GM23338 (cell line): ENCODE results near the gene KCNAB2. TPM values are rescaled to one million over a fixed set of nuclear protein-coding genes. Genes with fewer than 3 reads are reported as not detected.

ENCODE experiments used
- ATAC-seq: fragments of 200-7000 bp; cut with Tn5 transposase; 3 replicates; pipeline ENCODE4 v1.9.1; 2020
- DNase-seq: peaks from one replicate; pipeline ENCODE4 v3.0.0-alpha.2; 2015; ENCODE audit warnings: low spot score
- H2AFZ ChIP-seq: fragments of 200-600 bp; sonication (generic); 2 replicates; pipeline ENCODE4 v1.8.0; 2016; ENCODE audit warnings: antibody characterized with exemption, mild to moderate bottlenecking, moderate library complexity
- H3F3A ChIP-seq: fragments of 200-600 bp; sonication (generic); replicated peaks from 2 replicates; pipeline ENCODE4 v1.8.0; 2017; ENCODE audit warnings: antibody characterized with exemption, mixed run types, low read depth
- H3K27ac ChIP-seq: fragments of 200-600 bp; sonication (generic); 2 replicates; pipeline ENCODE4 v1.6.1; 2016; ENCODE audit warnings: low read depth
- H3K27me3 ChIP-seq: fragments of 200-600 bp; sonication (generic); 2 replicates; pipeline ENCODE4 v1.8.0; 2016; ENCODE audit warnings: mild to moderate bottlenecking, mixed run types, moderate library complexity; ENCODE audit not compliant: insufficient read depth
- H3K36me3 ChIP-seq: fragments of 200-600 bp; sonication (generic); 2 replicates; pipeline ENCODE4 v1.8.0; 2016; ENCODE audit warnings: mild to moderate bottlenecking; ENCODE audit not compliant: insufficient read depth
- H3K4me1 ChIP-seq: fragments of 200-600 bp; sonication (generic); 2 replicates; pipeline ENCODE4 v1.8.0; 2016; ENCODE audit warnings: mild to moderate bottlenecking, moderate library complexity; ENCODE audit not compliant: insufficient read depth
- H3K4me2 ChIP-seq: fragments of 200-600 bp; sonication (generic); 2 replicates; pipeline ENCODE4 v1.7.1; 2017; ENCODE audit warnings: mixed run types
- H3K4me3 ChIP-seq: fragments of 200-600 bp; sonication (generic); 2 replicates; pipeline ENCODE4 v1.6.1; 2016; ENCODE audit warnings: mixed run types
- H3K79me2 ChIP-seq: fragments of 200-600 bp; sonication (generic); replicated peaks from 2 replicates; pipeline ENCODE4 v1.8.0; 2017; ENCODE audit warnings: mild to moderate bottlenecking; ENCODE audit not compliant: insufficient read depth
- H3K9me2 ChIP-seq: fragments of 200-600 bp; sonication (generic); 2 replicates; pipeline ENCODE4 v1.8.0; 2017; ENCODE audit not compliant: insufficient read depth
- H4K20me1 ChIP-seq: fragments of 200-600 bp; sonication (generic); replicated peaks from 2 replicates; pipeline ENCODE4 v1.8.0; 2017; ENCODE audit warnings: mild to moderate bottlenecking; ENCODE audit not compliant: insufficient read depth
- H3K27ac Mint-ChIP-seq: 2 replicates; pipeline ENCODE4 v1.8.0; 2020; ENCODE audit warnings: inconsistent platforms, mild to moderate bottlenecking, moderate library complexity, mixed read lengths
- H3K27me3 Mint-ChIP-seq: 3 replicates; pipeline ENCODE4 v1.8.0; 2022; ENCODE audit warnings: low read depth, mild to moderate bottlenecking, moderate library complexity, mixed read lengths, inconsistent platforms; ENCODE audit not compliant: insufficient read depth, poor library complexity
- H3K36me3 Mint-ChIP-seq: 3 replicates; pipeline ENCODE4 v1.8.0; 2021; ENCODE audit warnings: low read depth, mild to moderate bottlenecking, inconsistent platforms, moderate library complexity, mixed read lengths
- H3K4me1 Mint-ChIP-seq: 3 replicates; pipeline ENCODE4 v1.8.0; 2020; ENCODE audit warnings: mild to moderate bottlenecking, inconsistent platforms, mixed read lengths
- H3K4me3 Mint-ChIP-seq: 3 replicates; pipeline ENCODE4 v1.8.0; 2021; ENCODE audit warnings: moderate library complexity, mild to moderate bottlenecking, inconsistent platforms, mixed read lengths
- H3K9me3 Mint-ChIP-seq: 3 replicates; pipeline ENCODE4 v1.8.0; 2020; ENCODE audit warnings: moderate library complexity, mild to moderate bottlenecking, inconsistent platforms, mixed read lengths
- CREB1 ChIP-seq: fragments of 250-450 bp; sonication (Bioruptor Pico); IDR thresholded peaks from 2 replicates; pipeline ENCODE4 v1.5.0; 2020; ENCODE audit warnings: low read depth, mild to moderate bottlenecking, moderate library complexity
- EZH2phosphoT487 ChIP-seq: fragments of 200-600 bp; sonication (generic); IDR thresholded peaks from one replicate; pipeline ENCODE4 v1.8.1; 2018; ENCODE audit warnings: antibody characterized with exemption; ENCODE audit not compliant: unreplicated experiment
- NANOG ChIP-seq: IDR thresholded peaks from 2 replicates; pipeline ENCODE4 v1.6.1; 2016; ENCODE audit warnings: antibody characterized with exemption, borderline replicate concordance
- STAT1 ChIP-seq: IDR thresholded peaks from one replicate; pipeline ENCODE4 v1.6.1; 2016; ENCODE audit warnings: antibody characterized with exemption; ENCODE audit not compliant: unreplicated experiment
- ZNF462 ChIP-seq: fragments of 250-450 bp; sonication (Bioruptor Pico); IDR thresholded peaks from 2 replicates; pipeline ENCODE4 v1.5.0; 2020; ENCODE audit warnings: mild to moderate bottlenecking, moderate library complexity
- polyA plus RNA-seq: library from polyadenylated mRNA; unstranded; fragments of >200 nt; fragmentation: Nextera tagmentation; extraction: Ambion mirVana; gene quantifications from 2 replicates; pipeline ENCODE4 v1.2.1, GENCODE V29; 2016
- total RNA-seq: library from RNA; depleted of rRNA; stranded (reverse); fragments of >200 nt; shearing (Covaris generic); gene quantifications from 2 replicates; pipeline ENCODE4 v1.2.3, GENCODE V29; 2014
- TF ChIP-seq, protein P1 (sequence below): IDR thresholded peaks from one replicate; pipeline ENCODE4 v1.6.1; 2018; ENCODE audit warnings: antibody characterized with exemption; ENCODE audit not compliant: unreplicated experiment

KCNAB2 gene
- total and polyA plus RNA-seq, 2 experiments from 2014 or later, result 3.0 to 3.7 TPM

DNA sequence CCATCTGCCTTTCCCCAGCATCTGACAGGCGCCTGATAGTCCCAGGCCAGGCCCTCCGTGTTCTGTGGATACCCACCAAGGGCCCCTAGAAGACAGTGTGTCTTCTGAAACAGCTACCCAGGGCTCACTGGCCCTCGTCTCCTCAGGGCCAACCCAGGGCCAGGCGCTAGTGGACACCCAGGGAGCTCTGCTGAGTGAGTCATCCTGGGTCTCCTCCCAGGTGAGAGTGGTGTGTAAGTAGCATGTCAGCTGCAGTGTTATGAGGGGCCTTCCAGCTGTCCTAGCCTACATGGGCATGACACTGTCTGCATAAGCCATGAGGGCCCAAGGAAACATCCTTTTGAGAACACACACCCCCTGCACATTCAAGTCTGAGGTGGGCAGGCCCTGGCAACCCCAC is 97.7 kb downstream of the KCNAB2 start:
- peaks cover 15% of the 10 kb centered on the region for H3K27me3 Mint-ChIP-seq
- no peaks in the 10 kb centered on the region for H3K36me3 Mint-ChIP-seq

More for the DNA sequence above, 97.7 kb downstream of the KCNAB2 start:
- Histone ChIP-seq H3K4me2 (no peak overlapping the region), H3K4me1 (no peaks in the 10 kb centered on the region), H3K9me2 (no peaks in the 10 kb centered on the region), H3K27ac (no peak overlapping the region), H3K27me3 (peaks cover 11% of the 10 kb centered on the region), H3K36me3 (no peaks in the 10 kb centered on the region), H3K4me3 (no peak overlapping the region), H3K79me2 (no peaks in the 10 kb centered on the region), H2AFZ (no peak overlapping the region), H4K20me1 (no peaks in the 10 kb centered on the region), H3F3A (0 out of 2 replicates have a peak, but pooled peaks cover 2% of the 10 kb centered on the region)
- DNase-seq (no peak), ATAC-seq (no peak)
- Mint-ChIP-seq H3K27ac (no peak overlapping the region), H3K4me3 (no peak overlapping the region), H3K9me3 (no peaks in the 10 kb centered on the region), H3K4me1 (peaks cover 5% of the 10 kb centered on the region; the same call in 2 of the 3 replicates)
- TF ChIP-seq CREB1 (CRISPR knock-in tag) (no peak), EZH2phosphoT487 (no peak), STAT1 (no peak), NANOG (no peak), ZNF462 (CRISPR knock-in tag) (no peak)
- TF ChIP-seq, protein P1, sequence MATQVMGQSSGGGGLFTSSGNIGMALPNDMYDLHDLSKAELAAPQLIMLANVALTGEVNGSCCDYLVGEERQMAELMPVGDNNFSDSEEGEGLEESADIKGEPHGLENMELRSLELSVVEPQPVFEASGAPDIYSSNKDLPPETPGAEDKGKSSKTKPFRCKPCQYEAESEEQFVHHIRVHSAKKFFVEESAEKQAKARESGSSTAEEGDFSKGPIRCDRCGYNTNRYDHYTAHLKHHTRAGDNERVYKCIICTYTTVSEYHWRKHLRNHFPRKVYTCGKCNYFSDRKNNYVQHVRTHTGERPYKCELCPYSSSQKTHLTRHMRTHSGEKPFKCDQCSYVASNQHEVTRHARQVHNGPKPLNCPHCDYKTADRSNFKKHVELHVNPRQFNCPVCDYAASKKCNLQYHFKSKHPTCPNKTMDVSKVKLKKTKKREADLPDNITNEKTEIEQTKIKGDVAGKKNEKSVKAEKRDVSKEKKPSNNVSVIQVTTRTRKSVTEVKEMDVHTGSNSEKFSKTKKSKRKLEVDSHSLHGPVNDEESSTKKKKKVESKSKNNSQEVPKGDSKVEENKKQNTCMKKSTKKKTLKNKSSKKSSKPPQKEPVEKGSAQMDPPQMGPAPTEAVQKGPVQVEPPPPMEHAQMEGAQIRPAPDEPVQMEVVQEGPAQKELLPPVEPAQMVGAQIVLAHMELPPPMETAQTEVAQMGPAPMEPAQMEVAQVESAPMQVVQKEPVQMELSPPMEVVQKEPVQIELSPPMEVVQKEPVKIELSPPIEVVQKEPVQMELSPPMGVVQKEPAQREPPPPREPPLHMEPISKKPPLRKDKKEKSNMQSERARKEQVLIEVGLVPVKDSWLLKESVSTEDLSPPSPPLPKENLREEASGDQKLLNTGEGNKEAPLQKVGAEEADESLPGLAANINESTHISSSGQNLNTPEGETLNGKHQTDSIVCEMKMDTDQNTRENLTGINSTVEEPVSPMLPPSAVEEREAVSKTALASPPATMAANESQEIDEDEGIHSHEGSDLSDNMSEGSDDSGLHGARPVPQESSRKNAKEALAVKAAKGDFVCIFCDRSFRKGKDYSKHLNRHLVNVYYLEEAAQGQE, result no peak
